MG63 (cell line): ENCODE measurements around the gene STAC. TPM values are rescaled to one million over a fixed set of nuclear protein-coding genes. Genes with fewer than 3 reads are reported as not detected.

ENCODE experiments used
- DNase-seq: peaks from one replicate; pipeline ENCODE4 v3.0.0-alpha.2; 2020
- H3K27me3 ChIP-seq: fragments of 250-450 bp; sonication (Bioruptor Pico); 2 replicates; pipeline ENCODE4 v1.5.1; 2020; ENCODE audit warnings: mild to moderate bottlenecking, moderate library complexity
- H3K36me3 ChIP-seq: fragments of 250-450 bp; sonication (Bioruptor Pico); 2 replicates; pipeline ENCODE4 v1.5.1; 2020; ENCODE audit warnings: mild to moderate bottlenecking, moderate library complexity
- H3K4me3 ChIP-seq: fragments of 250-450 bp; sonication (Bioruptor Pico); 2 replicates; pipeline ENCODE4 v1.5.1; 2020; ENCODE audit warnings: mild to moderate bottlenecking, moderate library complexity
- H3K9me3 ChIP-seq: fragments of 250-450 bp; sonication (Bioruptor Pico); 2 replicates; pipeline ENCODE4 v1.5.1; 2020; ENCODE audit warnings: mild to moderate bottlenecking, moderate library complexity
- total RNA-seq: library from RNA; depleted of rRNA; stranded (reverse); fragments of >200 nt; shearing (Covaris generic); gene quantifications from 2 replicates; pipeline ENCODE4 v1.2.3, GENCODE V29; 2014; ENCODE audit warnings: low replicate concordance; rRNA removed

The STAC gene, protein sequence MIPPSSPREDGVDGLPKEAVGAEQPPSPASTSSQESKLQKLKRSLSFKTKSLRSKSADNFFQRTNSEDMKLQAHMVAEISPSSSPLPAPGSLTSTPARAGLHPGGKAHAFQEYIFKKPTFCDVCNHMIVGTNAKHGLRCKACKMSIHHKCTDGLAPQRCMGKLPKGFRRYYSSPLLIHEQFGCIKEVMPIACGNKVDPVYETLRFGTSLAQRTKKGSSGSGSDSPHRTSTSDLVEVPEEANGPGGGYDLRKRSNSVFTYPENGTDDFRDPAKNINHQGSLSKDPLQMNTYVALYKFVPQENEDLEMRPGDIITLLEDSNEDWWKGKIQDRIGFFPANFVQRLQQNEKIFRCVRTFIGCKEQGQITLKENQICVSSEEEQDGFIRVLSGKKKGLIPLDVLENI
- total RNA-seq = 5.6 and 5.7 TPM in 2 replicates

DNA sequence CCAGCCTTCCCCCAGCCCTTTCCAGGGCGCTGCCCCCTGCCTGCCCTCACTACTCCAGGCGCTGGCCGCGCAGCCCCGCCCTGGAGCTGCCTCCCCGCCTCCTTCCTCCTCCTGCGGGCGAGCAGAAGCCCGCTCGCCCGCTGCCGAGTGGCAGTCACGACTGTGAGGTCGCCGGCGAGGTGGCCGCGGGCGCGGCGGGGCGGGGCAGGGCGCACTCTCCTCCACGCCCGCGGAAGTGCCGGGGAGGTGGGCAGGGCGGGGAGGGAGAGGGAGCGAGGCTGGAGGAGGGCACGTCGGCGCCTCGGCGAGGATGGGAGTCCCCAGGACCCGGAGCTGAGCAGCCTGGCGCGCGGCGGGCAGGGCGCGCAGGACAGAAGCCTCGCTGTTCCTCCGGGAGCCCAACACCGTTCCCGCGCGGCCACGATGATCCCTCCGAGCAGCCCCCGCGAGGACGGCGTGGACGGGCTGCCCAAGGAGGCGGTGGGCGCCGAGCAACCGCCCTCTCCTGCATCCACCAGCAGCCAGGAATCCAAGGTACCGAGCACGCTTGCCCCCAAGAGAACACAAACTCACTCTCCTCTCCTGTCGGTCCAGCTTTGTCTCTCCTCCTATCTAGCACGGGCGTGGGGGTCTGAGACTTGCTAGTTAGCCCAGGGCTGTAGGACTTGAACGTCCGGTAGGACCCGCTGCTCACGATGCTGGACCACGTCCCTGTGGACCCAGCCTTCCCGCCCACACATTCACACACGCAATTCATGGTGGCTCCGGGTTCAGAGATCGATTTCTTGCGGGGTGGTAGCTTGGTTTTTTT is at the start of gene STAC:
STAC (plus strand) TSS at position 284 of the 811 bp plus-strand sequence; CDS start at position 424, 140 bp downstream.
- no peaks in the 10 kb centered on the region for H3K9me3 ChIP-seq
- peak; percentile 54 for DNase-seq
- H3K27me3 ChIP-seq = no peaks in the 10 kb centered on the region
- H3K4me3 ChIP-seq = peak within 1 kb of the TSS; percentile 62
- peaks cover 2% of the 10 kb centered on the region; the same call in 1 of the 2 replicates for H3K36me3 ChIP-seq

DNA sequence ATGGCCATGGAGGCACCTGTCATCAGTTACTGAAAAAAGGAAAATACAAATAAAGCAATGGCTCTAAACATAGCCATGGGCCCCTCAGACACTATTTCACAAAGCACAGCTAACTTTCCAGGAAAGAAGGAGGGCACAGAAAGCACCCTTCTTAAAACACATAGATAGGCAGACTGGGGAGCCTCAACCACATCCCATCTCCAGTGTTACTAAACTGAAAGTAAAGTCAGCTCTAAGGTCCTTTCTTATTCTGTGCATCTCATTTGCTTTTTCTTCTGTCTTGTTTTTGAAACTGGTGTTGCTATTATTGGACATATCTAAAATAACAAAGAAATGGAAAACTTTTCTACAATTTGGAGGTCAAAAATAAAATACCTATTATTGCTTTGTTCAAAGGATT is 48.2 kb upstream of the STAC start:
- no peak for DNase-seq
- Histone ChIP-seq H3K4me3 (no peak overlapping the region), H3K9me3 (no peaks in the 10 kb centered on the region)

DNA sequence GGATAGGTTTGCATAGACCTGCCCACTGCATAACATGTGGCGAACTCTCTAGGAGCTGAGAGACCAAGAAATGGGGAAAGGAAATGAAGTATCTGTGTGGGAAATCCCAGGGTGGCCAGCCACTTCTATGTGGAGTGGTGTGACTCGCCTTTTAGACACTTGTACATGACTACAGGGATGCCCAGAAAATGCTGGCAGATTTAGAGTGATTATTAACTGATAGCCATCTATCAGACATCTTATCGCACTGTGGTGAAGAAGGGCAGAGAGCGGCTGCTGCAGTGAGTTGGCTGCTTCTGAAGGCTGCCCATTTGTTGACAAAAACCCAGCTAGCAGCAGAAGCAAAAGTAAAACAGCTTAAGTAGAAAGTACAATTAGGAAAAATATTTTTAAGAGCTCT is 18.1 kb upstream of the STAC start:
- Histone ChIP-seq H3K4me3 (no peak overlapping the region), H3K9me3 (no peaks in the 10 kb centered on the region), H3K36me3 (no peaks in the 10 kb centered on the region), H3K27me3 (no peaks in the 10 kb centered on the region)
- peak; percentile 36 for DNase-seq

More for the DNA sequence above, 48.2 kb upstream of the STAC start:
- Histone ChIP-seq H3K27me3 (no peaks in the 10 kb centered on the region), H3K36me3 (no peaks in the 10 kb centered on the region)

DNA sequence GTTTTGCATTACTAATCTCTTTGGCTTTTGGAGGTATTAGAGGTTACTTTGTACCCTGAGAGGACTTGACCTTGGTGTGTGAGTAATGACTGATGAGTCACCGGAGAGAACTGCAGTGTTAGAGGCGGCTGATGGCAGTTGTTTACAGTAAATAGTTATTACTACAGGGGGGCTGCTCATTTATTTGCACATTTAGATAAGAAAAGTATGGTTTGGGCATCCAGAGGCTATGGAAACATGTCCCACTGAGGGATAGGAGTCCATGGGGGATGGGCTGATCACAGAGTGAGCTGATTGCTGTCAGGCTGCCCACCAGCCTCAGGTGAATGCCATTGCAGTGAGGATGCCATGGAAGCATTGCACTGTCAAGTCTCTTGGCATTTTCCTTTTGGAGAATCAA is 17.3 kb upstream of the STAC start:
- Histone ChIP-seq H3K27me3 (no peaks in the 10 kb centered on the region), H3K9me3 (no peaks in the 10 kb centered on the region), H3K36me3 (no peaks in the 10 kb centered on the region), H3K4me3 (no peak overlapping the region)
- peak; percentile 65 for DNase-seq

DNA sequence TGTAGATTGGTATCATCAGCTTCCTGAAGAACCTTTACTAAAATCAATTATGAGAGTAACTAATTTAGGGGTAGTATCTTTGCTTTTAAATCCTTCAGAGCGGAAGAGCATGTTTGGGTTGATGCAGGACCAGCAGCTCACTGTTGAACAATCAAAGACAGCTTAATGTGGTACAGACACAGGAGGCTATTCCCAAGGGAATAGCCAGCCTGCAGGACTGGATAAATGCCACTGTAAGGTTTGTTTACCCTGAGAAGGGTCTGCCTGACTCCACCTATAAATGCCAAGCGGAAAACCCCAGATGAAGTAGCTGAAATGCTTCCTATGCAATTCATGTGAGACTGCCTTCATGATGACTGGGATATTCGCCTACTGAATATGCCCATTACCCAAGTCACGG is 16.0 kb upstream of the STAC start:
- H3K27me3 ChIP-seq = no peaks in the 10 kb centered on the region
- H3K9me3 ChIP-seq = no peaks in the 10 kb centered on the region
- DNase-seq = no peak
- H3K4me3 ChIP-seq = no peak overlapping the region
- H3K36me3 ChIP-seq = no peaks in the 10 kb centered on the region

DNA sequence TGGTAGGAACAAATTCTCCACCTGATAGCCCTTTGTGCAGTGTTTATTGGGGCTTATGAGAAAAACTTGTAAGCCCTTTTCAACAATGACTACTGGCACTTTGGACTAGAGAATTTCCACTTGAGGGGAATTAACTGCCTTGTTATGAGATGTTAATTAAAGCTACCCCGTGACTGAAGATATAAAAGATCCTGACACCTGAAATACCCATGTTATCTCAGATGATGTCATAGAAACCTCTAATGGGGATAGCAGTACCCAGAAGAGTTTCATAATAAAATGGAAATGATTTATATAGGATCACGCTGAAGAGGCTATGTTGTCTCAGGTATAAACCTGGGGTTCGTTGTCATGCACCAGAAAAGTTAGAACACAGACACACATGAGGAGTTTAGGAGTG is 14.5 kb upstream of the STAC start:
- Histone ChIP-seq H3K9me3 (no peaks in the 10 kb centered on the region), H3K27me3 (no peaks in the 10 kb centered on the region), H3K4me3 (no peak overlapping the region), H3K36me3 (no peaks in the 10 kb centered on the region)
- no peak for DNase-seq

DNA sequence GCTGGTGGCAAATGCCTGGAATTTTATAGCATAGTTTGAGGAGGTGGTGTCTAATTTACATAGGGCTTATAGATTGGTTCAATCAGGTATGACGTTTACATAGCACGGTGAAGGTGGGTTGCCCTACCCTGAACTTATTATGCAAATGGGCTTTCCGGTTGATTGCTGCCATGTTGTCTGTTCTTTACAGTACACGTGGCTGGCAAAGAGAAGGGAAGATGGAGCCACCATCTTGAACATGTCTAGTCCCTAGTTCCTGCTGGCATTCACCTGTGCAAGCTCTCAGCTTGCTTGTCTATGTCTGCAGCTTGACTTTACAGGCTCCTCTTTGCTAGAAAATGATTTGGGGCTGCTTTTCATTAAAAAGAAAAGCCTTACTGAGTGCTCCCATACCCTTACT is 14.0 kb upstream of the STAC start:
- no peaks in the 10 kb centered on the region for H3K9me3 ChIP-seq
- DNase-seq = no peak
- no peaks in the 10 kb centered on the region for H3K27me3 ChIP-seq
- no peak overlapping the region for H3K4me3 ChIP-seq
- no peaks in the 10 kb centered on the region for H3K36me3 ChIP-seq

DNA sequence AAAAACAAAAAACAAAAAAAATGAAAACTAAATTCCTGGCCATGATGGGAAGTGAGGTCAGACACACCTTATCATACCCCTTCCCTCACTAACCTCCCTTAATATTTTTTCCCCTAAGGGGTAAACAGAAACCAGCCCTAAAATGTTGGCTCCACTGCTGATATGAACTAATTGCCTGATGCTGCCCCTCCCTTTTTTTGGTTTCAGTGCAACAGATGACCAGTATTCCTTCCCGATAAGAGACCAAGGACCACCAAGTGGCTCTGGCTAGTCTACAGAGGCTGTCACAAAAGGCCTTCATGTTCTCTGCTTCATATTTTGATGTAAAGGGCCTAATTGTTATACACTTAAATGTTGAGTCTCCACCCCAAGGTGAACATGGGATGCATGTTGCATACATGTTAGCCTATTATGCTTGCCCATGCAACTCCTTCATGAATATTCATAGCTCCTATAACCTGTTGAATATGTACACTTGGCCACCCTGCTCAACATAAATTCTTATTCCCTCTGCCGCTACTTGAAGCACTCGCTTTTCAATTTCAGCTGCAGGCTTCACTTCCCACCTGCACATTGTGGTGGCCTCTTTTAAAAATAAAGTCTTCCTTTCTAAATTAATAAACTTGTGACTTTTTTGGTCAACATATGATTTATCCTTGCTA is 12.3 kb upstream of the STAC start:
- Histone ChIP-seq H3K27me3 (no peaks in the 10 kb centered on the region), H3K4me3 (no peak overlapping the region), H3K36me3 (no peaks in the 10 kb centered on the region), H3K9me3 (no peaks in the 10 kb centered on the region)
- no peak for DNase-seq

DNA sequence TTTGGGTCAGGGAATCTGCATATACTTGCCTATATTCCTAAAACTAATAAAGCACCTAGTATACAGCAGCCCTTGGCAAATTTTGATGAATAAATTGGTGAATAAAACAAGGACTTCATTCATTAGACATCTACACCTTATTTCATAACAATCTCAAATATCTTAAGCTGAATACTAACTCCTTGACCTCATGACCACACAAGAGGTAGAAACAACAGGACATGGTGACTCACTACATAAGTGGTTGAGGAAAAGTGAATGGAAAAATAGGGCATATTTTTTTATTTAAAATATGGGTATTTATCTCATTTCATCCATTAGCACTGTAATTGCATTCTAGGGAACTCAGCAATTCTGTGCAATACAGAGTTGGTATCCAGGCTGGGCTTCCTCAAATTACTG is 7.8 kb upstream of the STAC start:
- H3K27me3 ChIP-seq = no peaks in the 10 kb centered on the region
- H3K36me3 ChIP-seq = no peaks in the 10 kb centered on the region
- DNase-seq = no peak
- no peaks in the 10 kb centered on the region for H3K9me3 ChIP-seq
- no peak overlapping the region for H3K4me3 ChIP-seq

DNA sequence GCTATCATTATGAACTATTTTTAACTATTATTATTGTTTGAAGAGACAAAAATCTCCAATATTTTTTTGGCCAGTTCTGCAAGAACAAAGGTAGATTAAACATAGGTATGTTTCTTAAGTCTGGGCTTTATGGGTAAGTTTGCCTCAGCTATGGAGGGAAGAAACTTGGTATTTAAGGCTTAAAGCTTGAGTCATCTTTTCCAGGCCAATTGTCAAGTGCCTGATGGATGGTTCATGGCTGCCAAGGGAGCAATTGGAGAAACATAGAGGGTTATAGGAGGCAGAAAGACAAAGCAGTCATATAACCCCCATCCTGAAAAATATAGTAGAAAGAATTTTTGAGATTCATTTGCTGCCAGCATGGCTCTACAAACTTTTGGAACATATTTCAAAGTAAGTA is 7.2 kb upstream of the STAC start:
- H3K9me3 ChIP-seq = no peaks in the 10 kb centered on the region
- H3K4me3 ChIP-seq = no peak overlapping the region
- H3K36me3 ChIP-seq = no peaks in the 10 kb centered on the region
- DNase-seq = peak; percentile 43
- H3K27me3 ChIP-seq = no peaks in the 10 kb centered on the region

DNA sequence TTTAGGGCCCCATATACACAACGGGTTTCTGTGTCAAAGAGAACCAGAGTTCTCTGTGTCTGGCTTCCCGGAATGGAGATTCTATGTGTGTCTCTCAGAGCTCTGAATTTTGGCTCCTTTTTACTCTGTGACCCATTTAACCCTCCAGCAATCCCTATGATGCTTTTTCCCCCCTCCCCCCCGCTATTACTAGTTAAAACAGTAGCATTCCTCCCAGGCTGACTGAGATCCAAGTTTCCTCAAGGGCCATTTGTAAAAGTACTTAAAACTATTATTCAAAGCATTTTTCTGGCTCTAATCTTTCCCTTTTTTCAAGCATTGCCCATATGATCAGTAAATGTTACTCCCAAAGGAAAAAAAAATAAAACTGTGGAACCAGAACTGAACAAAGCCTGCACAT is 6.6 kb upstream of the STAC start:
- H3K9me3 ChIP-seq = no peaks in the 10 kb centered on the region
- no peaks in the 10 kb centered on the region for H3K27me3 ChIP-seq
- no peak overlapping the region for H3K4me3 ChIP-seq
- no peaks in the 10 kb centered on the region for H3K36me3 ChIP-seq
- no peak for DNase-seq

DNA sequence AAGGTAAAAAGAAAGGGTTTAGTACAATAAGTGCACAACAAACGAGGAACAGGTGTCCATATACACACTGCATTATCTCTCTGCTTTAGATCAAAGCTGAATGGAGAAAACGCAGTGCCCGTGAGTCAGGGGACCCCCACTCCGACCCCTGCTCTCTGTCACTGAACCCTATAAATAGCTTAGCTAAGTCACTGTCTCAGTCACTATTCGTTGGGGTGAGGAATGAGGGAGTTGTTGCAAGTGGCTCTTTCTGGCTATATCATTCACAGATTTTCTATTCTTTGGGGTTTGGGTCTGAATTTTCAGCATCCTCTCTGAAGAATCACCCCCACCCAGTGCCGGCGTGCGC is 458 bp upstream of the STAC start:
- Histone ChIP-seq H3K27me3 (no peaks in the 10 kb centered on the region), H3K36me3 (peaks cover under 1% of the 10 kb centered on the region; the same call in 1 of the 2 replicates), H3K4me3 (peak overlapping the region; percentile 62), H3K9me3 (no peaks in the 10 kb centered on the region)
- DNase-seq = no peak

DNA sequence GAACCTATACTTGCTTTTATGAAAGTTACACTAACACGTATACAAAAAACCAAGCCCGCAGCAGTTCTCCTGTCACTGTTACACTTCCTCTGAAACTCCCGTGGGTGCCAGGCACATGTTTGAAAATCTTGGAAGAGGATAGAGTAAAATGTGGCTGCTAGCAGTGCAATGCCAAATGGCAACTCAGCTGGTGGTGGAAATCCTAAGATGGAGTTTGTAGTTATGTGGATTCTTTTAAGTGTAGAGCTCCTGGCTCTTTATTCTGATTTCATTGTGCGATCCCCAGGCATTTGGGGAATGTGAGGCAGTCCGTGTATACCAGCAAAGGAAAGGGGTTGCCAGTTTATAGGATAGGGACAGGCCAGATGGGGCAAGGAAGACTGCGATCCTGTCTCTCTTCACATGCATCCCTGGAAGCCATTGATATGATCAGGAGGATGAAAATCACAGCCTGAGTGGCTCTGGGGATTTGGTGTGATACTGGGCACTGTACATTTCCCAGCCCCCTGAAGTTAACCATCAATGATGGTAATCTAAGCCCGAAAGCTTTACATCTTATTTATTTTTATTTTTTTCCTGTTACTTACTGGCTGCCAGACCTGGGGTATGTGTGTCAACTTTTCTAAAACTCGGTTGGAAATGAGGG is 1.1 kb downstream of the STAC start:
- DNase-seq = no peak
- Histone ChIP-seq H3K36me3 (peaks cover 2% of the 10 kb centered on the region; the same call in 1 of the 2 replicates), H3K4me3 (peak overlapping the region; percentile 62), H3K9me3 (no peaks in the 10 kb centered on the region), H3K27me3 (no peaks in the 10 kb centered on the region)

DNA sequence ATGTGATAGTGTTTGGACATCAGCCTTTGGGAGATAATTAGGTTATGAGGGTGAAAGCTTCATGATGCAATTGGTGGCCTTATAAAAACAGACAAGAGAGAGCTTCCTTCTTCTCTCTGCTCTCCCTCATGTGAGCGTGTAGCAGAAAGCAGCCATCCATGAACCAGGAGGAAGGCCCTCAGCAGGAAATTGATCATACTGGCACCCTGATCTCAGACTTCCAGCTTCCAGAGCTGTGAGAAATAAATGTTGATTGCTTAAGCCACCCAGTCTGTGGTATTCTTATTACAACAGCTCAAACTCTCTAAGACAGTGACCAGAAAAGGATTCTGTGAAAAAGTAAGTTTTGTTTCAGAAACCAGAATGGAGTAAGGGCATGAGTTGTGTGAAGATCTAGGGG is 13.3 kb downstream of the STAC start:
- Histone ChIP-seq H3K4me3 (no peak overlapping the region), H3K36me3 (no peaks in the 10 kb centered on the region), H3K27me3 (no peaks in the 10 kb centered on the region), H3K9me3 (no peaks in the 10 kb centered on the region)
- no peak for DNase-seq

DNA sequence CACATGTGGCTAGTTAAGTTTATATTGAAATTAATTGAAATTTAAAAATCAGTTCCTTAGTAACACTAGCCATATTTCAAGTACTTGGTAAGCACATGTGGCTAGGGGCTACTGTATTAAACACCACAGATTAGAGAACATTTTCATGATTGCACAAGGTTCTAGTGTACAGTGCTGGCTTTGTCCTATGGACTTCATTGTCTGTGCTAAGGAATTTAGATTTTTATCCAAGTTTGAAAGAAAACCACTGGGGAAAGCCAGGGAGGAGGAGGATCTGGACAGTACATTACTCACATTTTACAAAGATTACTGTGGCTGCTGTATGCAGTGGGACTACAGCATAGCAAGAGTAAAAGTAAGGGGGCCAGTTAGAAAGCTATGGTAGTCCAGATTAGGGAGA is 13.9 kb downstream of the STAC start:
- H3K9me3 ChIP-seq = no peaks in the 10 kb centered on the region
- H3K4me3 ChIP-seq = no peak overlapping the region
- no peak for DNase-seq
- H3K27me3 ChIP-seq = no peaks in the 10 kb centered on the region
- H3K36me3 ChIP-seq = no peaks in the 10 kb centered on the region

DNA sequence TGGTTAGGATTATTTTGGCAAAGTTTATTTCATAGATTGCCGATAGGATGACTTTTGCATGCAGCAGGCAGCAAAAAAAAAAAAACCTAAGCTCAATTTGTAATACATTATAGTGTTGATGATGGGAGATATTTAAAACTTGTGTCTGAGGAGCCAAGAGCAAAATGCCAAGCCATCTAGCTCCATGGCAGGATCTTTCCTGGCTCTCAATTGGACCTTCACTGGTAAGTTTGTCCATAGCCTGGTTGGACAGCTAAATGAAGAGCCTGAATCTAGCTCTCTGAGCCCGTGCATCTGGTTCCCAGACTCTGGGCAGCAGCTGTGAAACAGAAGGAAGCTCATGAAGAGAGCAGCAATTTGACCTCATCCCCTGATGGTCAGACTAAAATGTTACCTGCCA is 17.5 kb downstream of the STAC start:
- H3K4me3 ChIP-seq = no peak overlapping the region
- no peaks in the 10 kb centered on the region for H3K36me3 ChIP-seq
- H3K27me3 ChIP-seq = no peaks in the 10 kb centered on the region
- DNase-seq = no peak
- H3K9me3 ChIP-seq = no peaks in the 10 kb centered on the region

DNA sequence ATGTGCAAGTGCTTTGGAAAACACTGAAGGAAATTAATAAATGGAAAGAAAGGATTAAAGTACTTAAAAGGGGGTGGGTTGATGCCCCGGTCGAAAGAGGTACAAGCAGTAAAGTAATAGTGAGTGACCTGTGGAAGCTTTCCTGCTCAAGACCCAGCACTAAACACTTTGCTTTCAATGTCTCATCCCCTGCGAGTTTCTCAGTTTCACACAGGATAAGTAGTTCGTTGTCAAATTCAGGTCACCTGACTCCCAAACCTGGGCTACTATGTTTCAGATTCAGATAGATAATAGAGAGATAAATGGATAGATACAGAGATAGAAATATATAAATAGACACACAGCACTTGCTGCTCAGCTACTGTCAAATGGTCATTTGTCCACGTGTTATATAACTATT is 19.6 kb downstream of the STAC start:
- Histone ChIP-seq H3K27me3 (no peaks in the 10 kb centered on the region), H3K9me3 (no peaks in the 10 kb centered on the region), H3K36me3 (no peaks in the 10 kb centered on the region), H3K4me3 (no peak overlapping the region)
- DNase-seq = no peak
